HuH-7.5 (cell line): ENCODE measurements around the gene PPM1J.

Source experiments
- DNase-seq: peaks from one replicate; pipeline ENCODE4 v3.0.0; 2011; ENCODE audit warnings: low spot score

PPM1J gene

DNA sequence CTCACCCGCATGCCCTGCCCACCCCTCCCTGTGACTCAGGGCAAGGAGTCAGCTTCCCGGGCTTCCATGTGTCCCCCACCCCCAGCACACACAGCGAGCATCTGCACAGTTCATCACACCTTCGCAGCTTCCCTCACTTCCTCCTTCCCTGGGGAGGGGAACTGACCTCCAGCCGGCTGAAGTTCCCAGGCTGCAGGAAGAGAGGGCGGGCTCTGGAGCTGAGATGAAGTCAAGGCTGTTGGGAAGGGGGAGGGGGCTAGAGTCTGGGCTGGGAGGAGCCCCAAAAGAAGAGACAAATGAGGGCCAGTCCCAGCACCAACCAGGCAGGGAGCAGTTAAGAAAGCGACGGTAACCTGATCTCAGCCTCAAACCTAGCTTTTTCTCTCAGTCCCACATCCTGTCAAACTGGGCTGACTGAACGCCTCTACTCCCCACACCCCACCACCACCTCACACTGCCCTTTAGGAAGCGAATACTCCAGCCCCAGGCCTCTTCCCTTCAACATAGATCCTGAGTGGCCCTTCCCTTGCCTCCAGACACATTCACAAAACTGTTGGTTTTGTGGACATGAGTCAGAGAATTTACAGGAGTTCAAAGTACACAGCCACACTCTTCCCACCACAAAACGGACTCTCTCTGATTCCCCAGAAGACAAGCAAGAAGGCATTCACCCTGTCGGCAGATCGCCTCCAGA is 10.1 kb downstream of the PPM1J start:
- peak; percentile 83 for DNase-seq

- no peak for DNase-seq
Observed at GRCh38 chr1:112704391-112704933, 10.7 kb downstream of the PPM1J start.

GRCh38 chr1:112703706-112704105 is 11.4 kb downstream of the PPM1J start:
- no peak for DNase-seq

DNA sequence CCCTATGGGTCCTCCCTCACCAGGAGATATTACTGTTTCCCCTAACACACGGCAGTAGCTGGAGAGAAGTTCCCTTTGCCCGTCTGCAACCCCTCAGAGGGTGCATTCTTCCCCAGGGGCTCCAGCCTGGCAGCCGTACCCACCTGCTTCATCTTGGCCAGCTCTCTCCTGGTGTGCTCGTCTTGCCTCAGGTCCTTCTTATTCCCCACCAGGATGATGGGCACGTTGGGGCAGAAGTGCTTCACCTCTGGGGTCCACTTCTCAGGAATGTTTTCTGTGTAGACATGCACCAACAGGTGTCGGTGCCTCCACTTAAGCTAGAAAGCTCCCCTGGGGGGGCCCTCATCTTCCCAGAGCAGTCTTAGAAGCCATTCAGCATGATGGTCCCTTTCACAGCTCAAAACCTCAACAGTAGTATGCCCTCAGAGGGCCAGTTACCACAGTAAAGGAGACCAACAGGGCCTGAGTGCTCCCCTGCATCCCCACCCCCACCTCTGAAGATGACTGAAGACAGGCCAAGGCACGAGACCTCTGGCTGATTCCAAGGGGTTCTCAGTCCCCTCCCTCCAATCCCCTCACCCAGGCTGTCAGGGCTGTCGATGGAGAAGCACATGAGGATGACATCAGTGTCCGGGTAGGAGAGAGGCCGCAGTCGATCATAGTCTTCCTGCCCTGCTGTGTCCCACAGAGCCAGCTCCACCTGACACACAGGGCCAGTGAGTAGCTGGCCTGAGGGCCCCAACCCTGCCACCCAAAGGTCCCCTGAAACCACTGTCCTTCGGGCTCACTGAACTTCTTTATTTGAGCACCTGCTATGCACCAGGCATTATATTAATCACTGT is 12.5 kb downstream of the PPM1J start:
- DNase-seq = no peak

GRCh38 chr1:112702067-112702395 is 13.1 kb downstream of the PPM1J start:
- DNase-seq = no peak

GRCh38 chr1:112701227-112702066 is 13.7 kb downstream of the PPM1J start:
- no peak for DNase-seq

- DNase-seq = peak; percentile 78
Observed at GRCh38 chr1:112700290-112701226, 14.6 kb downstream of the PPM1J start.

DNA sequence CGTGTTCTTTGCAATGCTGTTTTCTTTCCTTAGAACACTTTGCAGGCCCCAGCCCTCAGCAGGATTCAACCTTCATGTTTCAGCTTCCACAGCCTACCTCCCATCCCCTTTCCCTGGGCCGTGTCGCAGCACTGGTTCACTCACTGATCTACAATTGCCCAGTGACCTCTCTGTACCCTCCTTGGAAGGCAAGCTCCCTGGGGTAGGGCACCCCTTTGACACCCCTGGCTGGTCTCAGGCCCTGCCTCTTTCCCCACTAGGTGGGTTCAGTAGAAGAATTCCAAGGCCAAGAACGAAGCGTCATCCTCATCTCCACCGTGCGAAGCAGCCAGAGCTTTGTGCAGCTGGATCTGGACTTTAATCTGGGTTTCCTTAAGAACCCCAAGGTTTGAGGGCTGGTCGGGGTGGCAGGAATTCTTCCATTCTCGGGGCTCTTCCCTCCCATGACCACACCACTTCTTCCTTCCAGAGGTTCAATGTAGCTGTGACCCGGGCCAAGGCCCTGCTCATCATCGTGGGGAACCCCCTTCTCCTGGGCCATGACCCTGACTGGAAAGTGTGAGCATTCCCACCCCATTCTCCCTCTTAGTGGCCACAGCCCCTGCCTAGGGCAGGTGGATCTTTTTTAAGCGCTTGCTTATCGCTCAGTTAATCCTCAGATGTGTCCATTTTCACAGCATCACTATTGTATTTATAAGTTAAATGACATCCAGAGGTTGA is 15.5 kb downstream of the PPM1J start:
- DNase-seq = no peak

- DNase-seq = no peak
Observed at GRCh38 chr1:112698366-112699310, 16.5 kb downstream of the PPM1J start.

DNA sequence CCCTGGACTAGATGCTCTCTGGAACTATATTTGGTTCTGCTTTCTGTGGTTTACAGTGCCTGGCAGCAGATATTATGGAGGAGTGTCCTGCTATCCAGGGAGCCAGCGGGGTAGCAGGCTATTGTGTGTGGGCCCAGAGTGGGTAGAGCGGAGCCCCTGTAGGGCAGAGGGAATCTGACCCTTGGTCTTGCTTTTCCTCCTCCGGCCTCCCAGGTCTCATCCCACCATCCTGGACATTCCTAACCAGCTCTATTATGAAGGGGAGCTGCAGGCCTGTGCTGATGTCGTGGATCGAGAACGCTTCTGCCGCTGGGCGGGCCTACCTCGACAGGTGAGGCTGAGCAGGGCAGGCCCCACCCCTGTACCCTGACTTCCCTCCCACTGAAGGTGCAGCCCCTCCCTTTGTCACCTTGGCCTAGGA is 17.3 kb downstream of the PPM1J start:
- no peak for DNase-seq

DNA sequence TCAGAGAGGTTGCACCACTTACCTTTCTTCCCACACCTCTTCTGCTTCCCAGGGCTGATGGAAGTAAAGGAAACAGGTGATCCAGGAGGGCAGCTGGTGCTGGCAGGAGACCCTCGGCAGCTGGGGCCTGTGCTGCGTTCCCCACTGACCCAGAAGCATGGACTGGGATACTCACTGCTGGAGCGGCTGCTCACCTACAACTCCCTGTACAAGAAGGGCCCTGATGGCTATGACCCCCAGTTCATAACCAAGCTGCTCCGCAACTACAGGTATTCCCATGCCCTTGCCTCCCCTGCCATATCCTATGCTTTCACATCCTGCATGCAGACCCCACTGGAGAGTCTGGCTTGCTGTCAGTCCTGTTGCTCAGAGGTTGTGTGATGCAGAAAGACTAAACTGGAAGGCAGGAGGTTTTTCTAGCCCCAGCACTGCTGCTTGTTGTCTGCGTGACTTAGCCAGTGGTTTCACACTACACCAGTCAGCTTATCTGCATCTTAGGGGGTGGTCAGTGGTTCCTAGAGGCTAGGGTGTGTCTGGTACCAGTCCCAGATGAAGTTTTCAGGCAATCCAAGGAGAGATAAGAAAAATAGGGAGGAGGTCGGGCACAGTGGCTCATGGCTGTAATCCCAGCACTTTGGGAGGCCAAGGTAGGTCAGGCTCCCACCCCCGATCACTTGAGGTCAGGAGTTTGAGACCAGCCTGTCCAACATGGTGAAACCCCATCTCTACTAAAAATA is 18.4 kb downstream of the PPM1J start:
- DNase-seq = no peak

- DNase-seq = no peak
Observed at GRCh38 chr1:112695276-112695675, 19.9 kb downstream of the PPM1J start.

DNA sequence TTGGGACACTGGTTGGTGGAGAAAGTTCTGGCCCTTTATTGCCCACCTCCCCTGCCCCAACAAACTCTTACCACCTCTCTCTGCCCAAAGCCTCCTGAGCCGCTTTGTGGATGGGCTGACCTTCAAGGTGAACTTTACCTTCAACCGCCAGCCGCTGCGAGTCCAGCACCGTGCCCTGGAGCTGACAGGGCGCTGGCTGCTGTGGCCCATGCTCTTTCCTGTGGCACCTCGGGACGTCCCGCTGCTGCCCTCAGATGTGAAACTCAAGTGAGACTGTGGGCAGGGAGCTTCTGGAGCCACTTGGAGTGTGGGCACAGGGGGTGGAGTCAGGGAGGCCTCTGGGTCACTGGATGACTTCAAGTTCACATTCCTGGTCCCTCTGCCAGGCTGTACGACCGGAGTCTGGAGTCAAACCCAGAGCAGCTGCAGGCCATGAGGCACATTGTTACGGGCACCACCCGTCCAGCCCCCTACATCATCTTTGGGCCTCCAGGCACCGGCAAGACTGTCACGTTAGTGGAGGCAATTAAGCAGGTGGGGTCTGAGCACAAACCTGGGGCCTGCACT is 20.7 kb downstream of the PPM1J start:
- DNase-seq = no peak

- no peak for DNase-seq
Observed at GRCh38 chr1:112693821-112694220, 21.3 kb downstream of the PPM1J start.

DNA sequence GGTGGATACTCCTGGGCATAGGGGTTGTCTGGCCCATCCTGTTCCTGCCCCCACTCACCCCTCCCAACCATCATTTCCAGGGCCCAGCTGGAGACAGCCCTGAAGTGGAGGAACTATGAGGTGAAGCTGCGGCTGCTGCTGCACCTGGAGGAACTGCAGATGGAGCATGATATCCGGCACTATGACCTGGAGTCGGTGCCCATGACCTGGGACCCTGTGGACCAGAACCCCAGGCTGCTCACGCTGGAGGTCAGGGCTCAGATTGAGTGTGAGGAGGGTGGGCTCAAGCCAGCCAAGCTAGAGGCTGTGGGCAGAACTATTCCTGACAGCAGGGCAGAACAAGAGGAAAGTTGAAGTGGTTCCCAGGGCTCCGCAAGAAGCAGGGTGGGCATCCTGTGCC is 22.5 kb downstream of the PPM1J start:
- DNase-seq = no peak

DNA sequence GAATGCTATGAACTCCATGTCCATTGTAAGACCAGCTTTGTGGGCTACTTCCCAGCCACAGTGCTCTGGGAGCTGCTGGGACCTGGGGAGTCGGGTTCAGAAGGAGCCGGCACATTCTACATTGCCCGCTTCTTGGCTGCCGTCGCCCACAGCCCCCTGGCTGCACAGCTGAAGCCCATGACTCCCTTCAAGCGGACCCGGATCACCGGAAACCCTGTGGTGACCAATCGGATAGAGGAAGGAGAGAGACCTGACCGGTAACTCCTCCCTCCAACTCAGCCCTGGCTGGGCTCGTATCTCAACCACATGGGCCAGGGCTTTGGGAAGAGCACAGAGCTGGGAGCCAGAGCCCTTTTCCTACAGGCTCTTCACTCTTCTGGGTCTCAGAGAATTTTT is 25.3 kb downstream of the PPM1J start:
- no peak for DNase-seq

DNA sequence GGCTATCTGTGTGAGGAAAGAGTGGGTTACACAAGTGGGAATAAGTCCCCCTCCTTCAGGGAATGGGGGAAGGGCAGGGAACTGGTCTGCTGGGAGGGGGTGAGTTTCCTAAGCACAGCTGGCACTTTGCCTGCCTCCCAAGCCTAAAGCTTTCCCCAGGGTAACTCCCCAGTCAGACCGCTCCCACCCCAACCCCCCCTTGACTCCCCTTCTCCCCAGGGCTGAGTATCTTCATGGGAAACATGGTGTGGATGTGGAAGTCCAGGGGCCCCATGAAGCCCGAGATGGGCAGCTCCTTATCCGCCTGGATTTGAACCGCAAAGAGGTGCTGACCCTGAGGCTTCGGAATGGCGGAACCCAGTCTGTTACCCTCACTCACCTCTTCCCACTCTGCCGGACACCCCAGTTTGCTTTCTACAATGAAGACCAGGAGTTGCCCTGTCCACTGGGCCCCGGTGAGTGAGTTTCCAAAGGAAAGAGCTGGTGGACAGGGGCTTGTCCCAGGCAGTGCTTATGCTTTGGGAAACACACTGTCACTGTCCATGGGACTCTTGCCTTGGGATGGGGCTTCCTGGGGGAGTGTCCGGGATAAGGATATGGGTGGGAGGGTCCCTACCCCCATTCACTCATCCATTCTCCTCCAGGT is 25.8 kb downstream of the PPM1J start:
- DNase-seq = no peak

GRCh38 chr1:112688781-112689193 is 26.3 kb downstream of the PPM1J start:
- no peak for DNase-seq
